HCT116 (cell line): ENCODE measurements around the gene RIN1. TPM values are rescaled to one million over a fixed set of nuclear protein-coding genes. Genes with fewer than 3 reads are reported as not detected.

Experiments used
- ATAC-seq: fragments of 200-7000 bp; cut with Tn5 transposase; 2 replicates; pipeline ENCODE4 v1.9.1; 2020; ENCODE audit warnings: mild to moderate bottlenecking, moderate library complexity
- BruUV-seq: library from RNA; stranded (reverse); fragments of 400-500 nt; replicated peaks from 2 replicates; lab custom pipeline; 2021; lab: Mats Ljungman, UMichigan
- CTCF ChIA-PET: fragments of 300-600 bp; sonication (Branson Sonifier 250); formaldehyde crosslinking; loops from one replicate; lab custom pipeline; 2021; ENCODE audit warnings: antibody characterized with exemption; lab: Charles Lee
- POLR2A ChIA-PET: fragments of 300-600, 350-600 bp; sonication (Branson Sonifier 250); formaldehyde crosslinking; loops from one replicate; lab custom pipeline; 2021; ENCODE audit warnings: antibody characterized with exemption; lab: Charles Lee
- RAD21 ChIA-PET, 2 experiments: fragments of 300-600 bp; sonication (Branson Sonifier 250); formaldehyde crosslinking; loops; one replicate each; lab custom pipeline; 2023; ENCODE audit warnings: low total read pairs in 2 of 2; ENCODE audit not compliant: uncharacterized antibody in 2 of 2, unreplicated experiment in 2 of 2, low non-redundant PET in 1 of 2; lab: Charles Lee
- DNase-seq: peaks from one replicate; pipeline ENCODE4 v3.0.0-alpha.2; 2010; ENCODE audit warnings: low read depth, low spot score
- H2AFZ ChIP-seq: fragments of 200-600 bp; shearing (Covaris generic), sonication (generic); 2 replicates; pipeline ENCODE4 v1.6.1; 2017; ENCODE audit warnings: low read depth, mixed run types, mixed read lengths, antibody characterized with exemption, low read length; ENCODE audit not compliant: poor library complexity, severe bottlenecking
- H3K27ac ChIP-seq: 2 replicates; pipeline ENCODE4 v1.5.1; 2012; ENCODE audit warnings: low read depth, low read length
- H3K27me3 ChIP-seq: fragments of 200-600 bp; sonication (generic); 2 replicates; pipeline ENCODE4 v1.6.1; 2016; ENCODE audit warnings: mixed run types, low read length, mixed read lengths; ENCODE audit not compliant: insufficient read depth
- H3K36me3 ChIP-seq, 2 experiments: fragments of 200-500 bp in 1 of 2; fragments of 200-600 bp in 1 of 2; sonication (Bioruptor generic) in 1 of 2; sonication (generic) in 1 of 2; 2 replicates each; pipeline versions ENCODE4 v1.5.1 to v1.6.1; 2014 to 2016; ENCODE audit warnings: low read length in 2 of 2, inconsistent platforms in 1 of 2, mixed read lengths in 1 of 2, mixed run types in 1 of 2; ENCODE audit not compliant: insufficient read depth in 2 of 2, control insufficient read depth in 1 of 2
- H3K4me1 ChIP-seq, 2 experiments: fragments of 200-600 bp in 1 of 2; sonication (generic) in 1 of 2; 2 replicates each; pipeline versions ENCODE4 v1.5.1 to v1.6.1; 2012 to 2017; ENCODE audit warnings: low read length in 2 of 2, inconsistent platforms in 1 of 2, mild to moderate bottlenecking in 1 of 2, mixed read lengths in 1 of 2, mixed run types in 1 of 2, moderate library complexity in 1 of 2; ENCODE audit not compliant: insufficient read depth in 2 of 2, control insufficient read depth in 1 of 2
- H3K4me2 ChIP-seq: fragments of 200-600 bp; sonication (generic); 2 replicates; pipeline ENCODE4 v1.6.1; 2017; ENCODE audit warnings: mixed run types, low read length, mixed read lengths
- H3K4me3 ChIP-seq, 2 experiments: fragments of 200-600 bp in 1 of 2; sonication (generic) in 1 of 2; replicated peaks in 1 of 2; 2 replicates each; pipeline ENCODE4 v1.5.1; 2011 to 2016; ENCODE audit warnings: low read length in 2 of 2, control low read depth in 1 of 2, low read depth in 1 of 2, mild to moderate bottlenecking in 1 of 2, mixed read lengths in 1 of 2, mixed run types in 1 of 2
- H3K79me2 ChIP-seq: fragments of 200-600 bp; sonication (generic); 2 replicates; pipeline ENCODE4 v1.6.1; 2017; ENCODE audit warnings: mild to moderate bottlenecking, mixed run types, low read length, moderate library complexity, mixed read lengths; ENCODE audit not compliant: insufficient read depth
- H3K9ac ChIP-seq: fragments of 200-600 bp; sonication (generic); 2 replicates; pipeline ENCODE4 v1.6.1; 2016; ENCODE audit warnings: low read length, mixed read lengths
- H3K9me2 ChIP-seq: fragments of 200-600 bp; sonication (generic), shearing (Covaris generic); 2 replicates; pipeline ENCODE4 v1.6.1; 2017; ENCODE audit warnings: mixed run types, mild to moderate bottlenecking, moderate library complexity; ENCODE audit not compliant: insufficient read depth
- H3K9me3 ChIP-seq, 2 experiments: fragments of 200-500 bp in 1 of 2; fragments of 200-600 bp in 1 of 2; sonication (Bioruptor generic) in 1 of 2; sonication (generic) in 1 of 2; 2 replicates each; pipeline ENCODE4 v1.6.1; 2014 to 2017; ENCODE audit warnings: low read length in 2 of 2, mixed read lengths in 2 of 2, inconsistent platforms in 1 of 2, low read depth in 1 of 2, mild to moderate bottlenecking in 1 of 2, mixed run types in 1 of 2, moderate library complexity in 1 of 2; ENCODE audit not compliant: control insufficient read depth in 1 of 2, insufficient read depth in 1 of 2
- H4K20me1 ChIP-seq: fragments of 200-600 bp; sonication (generic), shearing (Covaris generic); 2 replicates; pipeline ENCODE4 v1.6.1; 2017; ENCODE audit warnings: mixed run types, mild to moderate bottlenecking, moderate library complexity; ENCODE audit not compliant: insufficient read depth
- CEBPB ChIP-seq: IDR thresholded peaks from 2 replicates; pipeline ENCODE4 v1.6.1; 2012; ENCODE audit warnings: low read depth
- ELF1 ChIP-seq: IDR thresholded peaks from 2 replicates; pipeline ENCODE4 v1.6.1; 2012; ENCODE audit warnings: low read depth, borderline replicate concordance
- EZH2 ChIP-seq: fragments of 200-600 bp; sonication (generic); IDR thresholded peaks from 2 replicates; pipeline ENCODE4 v1.6.1; 2017; ENCODE audit warnings: antibody characterized with exemption, mixed run types
- SIN3A ChIP-seq: IDR thresholded peaks from 2 replicates; pipeline ENCODE4 v1.6.1; 2012; ENCODE audit warnings: low read depth
- SP1 ChIP-seq: IDR thresholded peaks from 2 replicates; pipeline ENCODE4 v1.6.1; 2012; ENCODE audit warnings: low read depth
- ZNF274 ChIP-seq: fragments of 200-500 bp; sonication (Bioruptor generic); IDR thresholded peaks from 2 replicates; pipeline ENCODE4 v1.6.1; 2014; ENCODE audit warnings: mild to moderate bottlenecking, low read depth, low read length, inconsistent platforms
- intact Hi-C: fragments of 100-400 bp; cut with micrococcal nuclease; formaldehyde crosslinking; loops from 2 replicates; pipeline ENCODE4 v1.10.0; 2022
- total RNA-seq: library from RNA; stranded (reverse); gene quantifications from one replicate; pipeline ENCODE4 v1.2.1, GENCODE V29; 2021; ENCODE audit not compliant: unreplicated experiment
- TF ChIP-seq, protein P1 (sequence below): IDR thresholded peaks from 2 replicates; pipeline ENCODE4 v1.6.1; 2012

RIN1 gene
- total RNA-seq, 1 experiment from 2014 or later, result 38.7 TPM

DNA sequence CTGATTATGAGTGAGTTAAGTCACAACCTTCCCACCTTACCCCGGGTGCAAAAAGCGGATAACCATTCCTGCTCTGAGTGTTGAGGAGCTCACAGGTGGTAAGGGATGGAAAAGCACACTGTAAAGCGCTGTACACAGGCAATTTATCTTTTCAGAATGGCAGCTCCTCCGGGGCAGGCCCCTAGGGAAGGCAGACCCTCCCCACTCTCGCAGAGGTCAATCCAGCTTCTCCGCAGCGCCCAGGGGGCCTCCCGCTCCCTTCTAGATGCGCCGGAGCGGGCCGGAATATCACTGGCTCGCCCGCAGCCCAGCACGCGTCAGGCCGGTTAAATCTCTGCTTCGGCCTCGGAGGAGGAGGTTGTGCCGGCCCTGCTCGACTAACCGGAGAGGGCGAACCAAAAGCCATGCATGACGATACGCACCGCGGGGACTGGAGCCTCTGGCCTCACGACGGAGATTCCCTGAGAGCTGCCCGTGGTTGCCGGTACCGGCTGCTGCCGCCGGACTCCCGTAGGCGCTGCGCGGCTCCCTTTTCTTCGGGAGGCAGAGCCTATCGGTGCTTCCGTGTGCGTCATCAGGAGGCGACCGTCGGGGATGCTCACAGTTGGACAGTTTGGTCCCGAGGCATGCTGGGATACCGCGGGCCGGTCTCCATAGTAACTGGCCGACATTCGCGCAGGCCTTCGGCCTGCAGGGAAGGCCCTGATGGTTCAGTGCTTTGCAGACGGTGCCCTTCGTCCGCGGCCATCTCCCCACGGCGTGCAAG, 8.5 kb upstream of the RIN1 start, which contains the start of gene BRMS1 (continued):
- TF ChIP-seq EZH2 (no peak), SP1 (peak; percentile 70), SIN3A (peak; percentile 85), ELF1 (peak; percentile 97; the same call in 1 of the 2 replicates), CEBPB (no peak)
- TF ChIP-seq, protein P1, sequence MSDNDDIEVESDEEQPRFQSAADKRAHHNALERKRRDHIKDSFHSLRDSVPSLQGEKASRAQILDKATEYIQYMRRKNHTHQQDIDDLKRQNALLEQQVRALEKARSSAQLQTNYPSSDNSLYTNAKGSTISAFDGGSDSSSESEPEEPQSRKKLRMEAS, result peak; percentile 72; the same call in 1 of the 2 replicates

DNA sequence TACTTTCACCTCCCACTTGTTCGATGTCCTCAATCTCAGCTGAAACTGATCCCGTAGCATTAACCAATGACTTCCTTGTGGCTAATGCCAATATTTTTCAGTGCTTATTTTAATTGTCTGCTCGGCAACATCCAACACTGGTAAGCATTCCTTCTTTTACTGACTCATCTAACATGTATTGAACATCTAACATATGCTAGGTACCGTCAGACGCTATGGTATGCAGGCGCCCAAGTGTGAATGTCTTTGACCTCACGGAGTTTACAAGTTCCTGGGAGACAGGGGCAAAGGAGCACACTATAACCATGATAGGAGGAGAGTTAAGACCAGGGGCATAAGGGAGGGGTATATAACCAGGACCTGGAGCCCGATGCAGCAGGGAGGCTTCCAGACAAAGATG, 6.9 kb upstream of the RIN1 start:
- no peak for DNase-seq
- H3K4me1 ChIP-seq, result peaks cover 11 to 35% of the 10 kb centered on the region in 2 experiments
- no peak overlapping the region for H3K27ac ChIP-seq
- H3K4me2 ChIP-seq, result peak overlapping the region; percentile 89
- H3K79me2 ChIP-seq, result peaks cover 22% of the 10 kb centered on the region
- H3K36me3 ChIP-seq, result peaks cover 8 to 12% of the 10 kb centered on the region in 2 experiments; a peak in 3 of 4 replicates
- no peaks in the 10 kb centered on the region for H3K9me2 ChIP-seq
- RAD21 ChIA-PET, result no interaction called here
- H2AFZ ChIP-seq, result no peak overlapping the region
- no peak overlapping the region for H3K9ac ChIP-seq
- ATAC-seq, result no peak
- intact Hi-C loops, result no loop called here
- no peaks in the 10 kb centered on the region for H3K27me3 ChIP-seq
- no peaks in the 10 kb centered on the region for H4K20me1 ChIP-seq
- no peak overlapping the region for H3K4me3 ChIP-seq
- H3K9me3 ChIP-seq, result no peaks in the 10 kb centered on the region
- CTCF ChIA-PET, result no interaction called here
- BruUV-seq, result no TSS peak
- TF ChIP-seq SP1 (no peak), ZNF274 (no peak)
- POLR2A ChIA-PET, result no interaction called here
